ENCODE measurements around the gene OR7D4.

DNA sequence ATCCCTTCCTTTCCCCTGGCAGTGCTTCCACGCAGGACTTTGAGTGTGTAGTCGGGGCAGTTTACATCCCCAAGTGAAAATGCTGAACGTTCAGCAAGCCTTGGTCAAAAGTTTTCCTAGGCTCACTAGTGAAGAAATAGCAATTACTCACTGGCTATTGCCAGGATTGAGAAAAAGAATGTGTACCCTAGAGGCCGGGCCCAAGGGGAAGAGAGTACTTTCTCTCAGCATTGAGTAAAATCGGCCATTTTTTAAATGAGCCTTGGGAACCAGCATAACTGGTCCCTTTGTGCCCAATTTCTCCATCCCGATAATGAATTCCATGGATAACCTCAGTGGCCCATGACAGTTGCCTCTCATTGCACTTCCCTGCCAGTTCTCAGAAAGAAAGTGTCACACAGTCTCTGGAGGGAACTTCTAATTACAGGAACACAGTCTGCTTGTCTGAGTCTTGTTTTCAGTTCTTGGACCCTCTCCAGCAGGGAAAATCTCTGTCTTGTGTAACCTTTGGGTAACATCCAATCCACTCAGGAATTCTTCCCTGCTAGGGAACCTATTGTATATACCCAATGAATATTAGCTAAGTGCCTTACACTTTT, 47.9 kb downstream of the OR7D4 start:
- TF ChIP-seq EP300 (IDR thresholded peaks at IDR 0.05; ENCODE audit: low read length) (no peak), XRCC3 (IDR thresholded peaks at IDR 0.05) (no peak), PTBP1 (IDR thresholded peaks at IDR 0.05; ENCODE audit: low read depth, low read length) (no peak), NFIC (IDR thresholded peaks at IDR 0.05) (no peak), POLR2AphosphoS2 (IDR thresholded peaks at IDR 0.05; ENCODE audit: low read length) (no peak), POLR2A (conservative IDR thresholded peaks at IDR 0.05) (no peak), ZBTB8A (IDR thresholded peaks at IDR 0.05; ENCODE audit: partially characterized antibody) (no peak), HLTF (IDR thresholded peaks at IDR 0.05) (no peak), DPF2 (IDR thresholded peaks at IDR 0.05) (no peak), ETV5 (CRISPR knock-in tag; IDR thresholded peaks at IDR 0.05; ENCODE audit: low read depth) (no peak), MEF2A (IDR thresholded peaks at IDR 0.05; ENCODE audit: control insufficient read depth, low read depth, low read length) (no peak)
- TF ChIP-seq, protein P1, sequence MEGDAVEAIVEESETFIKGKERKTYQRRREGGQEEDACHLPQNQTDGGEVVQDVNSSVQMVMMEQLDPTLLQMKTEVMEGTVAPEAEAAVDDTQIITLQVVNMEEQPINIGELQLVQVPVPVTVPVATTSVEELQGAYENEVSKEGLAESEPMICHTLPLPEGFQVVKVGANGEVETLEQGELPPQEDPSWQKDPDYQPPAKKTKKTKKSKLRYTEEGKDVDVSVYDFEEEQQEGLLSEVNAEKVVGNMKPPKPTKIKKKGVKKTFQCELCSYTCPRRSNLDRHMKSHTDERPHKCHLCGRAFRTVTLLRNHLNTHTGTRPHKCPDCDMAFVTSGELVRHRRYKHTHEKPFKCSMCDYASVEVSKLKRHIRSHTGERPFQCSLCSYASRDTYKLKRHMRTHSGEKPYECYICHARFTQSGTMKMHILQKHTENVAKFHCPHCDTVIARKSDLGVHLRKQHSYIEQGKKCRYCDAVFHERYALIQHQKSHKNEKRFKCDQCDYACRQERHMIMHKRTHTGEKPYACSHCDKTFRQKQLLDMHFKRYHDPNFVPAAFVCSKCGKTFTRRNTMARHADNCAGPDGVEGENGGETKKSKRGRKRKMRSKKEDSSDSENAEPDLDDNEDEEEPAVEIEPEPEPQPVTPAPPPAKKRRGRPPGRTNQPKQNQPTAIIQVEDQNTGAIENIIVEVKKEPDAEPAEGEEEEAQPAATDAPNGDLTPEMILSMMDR (IDR thresholded peaks at IDR 0.05 in 2 of 3, conservative IDR thresholded peaks at IDR 0.05 in 1 of 3; ENCODE audit: insufficient read depth in 2 of 3, low read depth in 1 of 3, low read length in 3 of 3) = no peak

All from K562 (cell line).